Measurements from ENCODE around the gene RIOK3.
"Not testable (repeated sequence)": the region's sequence is repeated elsewhere in the genome, so short reads cannot be mapped to it uniquely, and the experiment has no call there.

The RIOK3 gene

DNA sequence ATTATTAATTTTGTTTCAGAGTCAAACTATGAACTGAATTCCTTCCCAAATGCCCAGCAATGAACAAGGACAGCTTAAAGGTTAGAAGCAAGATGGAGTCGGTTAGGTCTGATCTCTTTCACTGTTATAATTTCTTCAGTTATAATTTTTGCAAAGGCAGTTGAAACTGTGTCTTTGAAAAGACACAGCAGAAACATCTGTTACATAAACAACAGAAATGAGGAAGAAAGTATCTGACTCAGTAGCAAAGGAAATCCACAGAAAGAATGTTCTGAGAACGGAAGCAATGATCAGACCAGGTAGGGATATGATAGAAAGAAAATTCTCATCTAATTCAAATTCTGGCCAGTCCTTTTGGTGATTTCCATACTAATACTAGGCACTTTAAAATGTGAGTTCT, 45.0 kb downstream of the RIOK3 start:
- DNase-seq (ENCODE audit: low spot score), result no peak

DNA sequence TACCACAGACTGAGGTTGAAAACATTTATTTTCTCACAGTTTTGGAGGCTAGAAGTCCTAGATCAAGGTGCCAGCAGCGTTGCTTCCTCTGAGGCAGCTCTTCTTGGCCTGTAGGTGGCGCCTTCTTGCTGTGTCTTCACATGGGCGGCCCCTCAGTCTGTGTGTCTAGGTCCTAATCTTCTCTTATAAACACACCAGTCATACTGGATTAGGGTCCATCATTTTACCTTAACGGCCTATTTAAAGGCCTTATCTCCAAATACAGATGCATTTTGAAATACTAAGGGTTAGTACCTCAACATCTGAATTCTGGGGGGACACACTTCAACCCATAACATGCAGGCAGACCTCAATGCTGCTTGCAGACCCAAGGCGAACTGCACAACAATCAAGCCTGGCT, 45.8 kb downstream of the RIOK3 start:
- peak; percentile 66 for DNase-seq (ENCODE audit: low spot score)

DNA sequence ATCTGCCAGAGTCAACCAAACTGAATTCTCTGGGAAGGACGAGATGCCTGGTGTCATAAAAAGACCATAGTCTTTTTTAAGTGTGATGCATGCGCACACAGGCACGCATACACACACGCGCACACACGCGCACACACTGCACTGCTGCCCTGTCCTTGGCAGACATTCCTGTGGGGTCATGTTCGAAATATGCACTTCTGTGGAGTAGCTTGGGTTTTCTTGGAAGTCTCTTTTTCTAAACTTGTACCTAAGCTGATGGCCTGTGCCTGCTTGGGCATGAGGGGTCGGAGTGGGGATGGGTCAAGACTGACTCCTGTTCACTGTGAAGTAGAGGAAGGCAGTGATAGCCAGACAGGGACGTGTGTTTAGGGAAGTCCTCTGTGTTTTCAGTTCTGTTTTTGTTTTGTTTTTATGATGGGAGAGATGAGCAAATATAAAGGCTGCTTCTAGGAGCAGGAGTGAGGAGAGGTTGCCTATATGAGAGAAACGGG, 46.2 kb downstream of the RIOK3 start:
- DNase-seq (ENCODE audit: low spot score), result no peak

DNA sequence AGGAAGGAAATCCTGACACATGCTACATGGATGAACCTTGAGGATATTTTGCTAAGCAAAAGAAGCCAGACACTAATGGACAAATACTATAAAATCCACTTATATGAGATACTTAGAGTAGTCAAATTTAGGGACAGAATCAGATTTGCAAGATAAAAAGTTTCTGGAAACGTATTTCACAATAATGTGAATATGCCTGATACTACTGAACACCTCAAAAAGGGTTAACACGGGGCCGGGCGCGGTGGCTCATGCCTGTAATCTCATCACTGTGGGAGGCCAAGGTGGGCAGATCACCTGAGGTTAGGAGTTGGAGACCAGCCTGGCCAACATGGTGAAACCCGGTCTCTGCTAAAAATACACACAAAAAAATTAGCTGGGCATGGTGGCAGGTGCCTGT, 48.5 kb downstream of the RIOK3 start:
- no peak for DNase-seq (ENCODE audit: low spot score)

DNA sequence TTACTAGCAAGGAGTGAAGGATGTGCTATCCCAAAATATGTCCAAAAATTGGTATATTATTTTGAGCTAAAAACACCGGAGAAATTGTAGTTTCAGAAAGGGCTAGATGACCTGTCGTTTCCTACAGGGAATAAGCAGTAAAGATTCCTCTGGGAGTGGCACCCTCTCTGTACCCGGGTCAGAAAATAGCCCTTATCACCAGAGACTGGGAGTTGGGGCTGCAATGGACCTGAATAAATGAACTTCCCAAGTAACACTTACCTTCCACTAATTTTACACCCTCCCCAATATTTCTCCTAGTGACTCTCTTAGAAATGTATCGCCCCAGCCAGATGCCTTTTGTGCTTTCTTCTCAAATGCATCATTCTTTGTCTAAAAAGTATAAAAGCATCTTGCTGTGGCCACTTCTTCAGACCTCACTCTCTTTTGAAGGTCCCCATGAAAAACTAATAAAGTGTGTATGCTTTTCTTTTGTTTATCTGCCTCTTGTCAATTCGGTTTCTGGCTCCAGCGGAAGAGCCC, 49.5 kb downstream of the RIOK3 start:
- DNase-seq (ENCODE audit: low spot score), result no peak

DNA sequence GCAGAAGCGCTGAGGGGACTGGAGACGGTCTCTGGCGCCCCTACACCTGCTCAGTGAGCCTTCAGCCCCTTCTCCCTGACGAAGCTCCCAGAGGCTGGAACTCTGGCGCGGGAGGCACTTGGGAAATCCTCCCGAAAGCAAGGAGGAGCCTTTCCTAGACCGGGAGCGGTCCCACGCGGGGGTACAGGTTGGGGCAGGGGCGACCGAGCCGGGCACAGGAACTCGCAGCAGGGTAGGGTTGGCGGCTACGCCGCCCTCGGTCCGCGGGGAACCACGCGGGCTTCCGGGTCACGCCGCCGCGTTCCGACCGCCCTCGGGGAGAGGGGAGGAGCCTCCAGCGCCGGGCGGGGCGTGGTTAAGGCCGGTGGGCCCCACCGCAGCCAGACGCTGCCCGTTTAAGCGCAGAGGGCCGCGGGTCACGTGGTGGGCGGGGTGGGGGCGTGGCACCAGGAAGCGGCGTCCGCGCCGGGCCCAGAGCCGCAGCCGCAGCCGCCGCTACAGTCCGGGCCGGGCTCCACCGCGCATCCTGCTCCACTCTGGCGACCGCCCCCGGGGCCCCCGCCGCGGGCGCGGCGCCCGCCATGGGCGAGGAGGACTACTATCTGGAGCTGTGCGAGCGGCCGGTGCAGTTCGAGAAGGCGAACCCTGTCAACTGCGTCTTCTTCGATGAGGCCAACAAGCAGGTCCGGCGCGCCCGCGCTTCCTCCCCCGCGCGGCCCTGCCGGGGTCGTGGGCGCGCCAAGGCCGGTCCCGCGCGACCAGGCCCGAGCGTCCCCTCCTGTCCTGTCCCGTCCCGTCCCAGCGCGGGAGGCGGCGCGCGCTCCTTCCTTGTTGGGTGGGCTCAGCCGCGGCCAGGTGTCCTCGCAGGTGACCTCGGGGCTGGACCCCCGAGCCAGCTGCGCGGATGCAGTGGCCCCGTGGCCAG, 50.2 kb downstream of the RIOK3 start, which contains the start of gene RMC1:
Gene RMC1, plus strand, starts transcription at position 474 of the 925 bp plus-strand sequence. Its CDS starts 108 bp downstream, at position 582.
- DNase-seq (ENCODE audit: low spot score), result peak; percentile 93

DNA sequence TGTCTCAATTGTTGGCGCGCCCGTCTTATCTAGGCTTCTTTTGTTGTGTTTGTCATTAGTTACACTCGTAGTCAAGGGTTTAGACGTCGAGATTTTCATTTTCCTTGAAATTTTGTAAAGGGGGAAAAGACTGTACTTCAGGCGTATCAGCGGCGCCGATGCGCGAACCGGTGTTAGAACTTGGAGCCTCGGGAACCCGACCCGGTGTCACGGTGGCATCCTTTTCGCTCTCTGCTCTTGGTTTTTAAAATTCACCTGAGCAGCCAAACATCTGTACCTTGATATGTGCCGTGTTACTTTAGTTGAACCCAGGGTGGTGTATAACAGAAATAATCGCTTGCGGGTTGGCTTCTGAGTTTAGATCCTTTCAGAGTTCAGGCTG, 50.9 kb downstream of the RIOK3 start:
- no peak for DNase-seq (ENCODE audit: low spot score)

DNA sequence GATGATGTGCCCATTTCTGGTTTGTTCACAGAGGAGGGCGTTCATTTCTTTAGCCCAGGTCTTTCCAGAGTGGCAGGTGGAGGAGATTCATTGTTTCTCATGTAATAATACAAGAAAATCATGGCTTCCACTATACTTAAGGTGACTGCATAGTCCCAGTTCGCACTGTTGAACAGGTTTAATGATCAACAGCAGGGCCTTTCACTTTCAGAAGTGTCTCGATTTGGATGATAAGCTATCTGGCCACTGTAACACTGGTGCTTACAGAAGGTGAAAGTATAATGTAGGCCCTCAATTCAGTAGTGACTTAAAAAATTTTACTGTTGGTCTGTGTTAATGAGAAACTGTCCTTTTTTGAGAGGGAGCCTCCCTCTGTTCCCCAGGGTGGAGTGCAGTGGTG, 51.6 kb downstream of the RIOK3 start:
- no peak for DNase-seq (ENCODE audit: low spot score)

DNA sequence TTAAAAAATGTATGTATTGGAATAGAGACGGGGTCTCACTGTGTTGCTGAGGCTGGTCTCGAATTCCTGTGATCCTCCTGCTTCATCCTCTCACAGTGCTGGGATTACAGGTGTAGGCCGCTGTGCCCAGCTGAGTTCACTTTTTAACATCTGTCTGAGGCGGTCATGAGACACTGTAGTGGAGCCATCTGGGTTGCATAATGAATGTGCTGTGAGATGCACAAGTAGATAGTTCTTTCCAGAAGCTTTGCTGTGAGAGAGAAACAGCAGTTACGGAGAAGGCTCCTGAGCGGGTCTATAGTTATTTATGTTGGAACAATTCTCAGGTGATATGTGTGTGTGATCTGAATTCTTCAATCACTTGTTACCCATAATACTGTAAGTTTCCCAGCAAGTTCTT, 53.3 kb downstream of the RIOK3 start:
- DNase-seq (ENCODE audit: low spot score), result no peak

DNA sequence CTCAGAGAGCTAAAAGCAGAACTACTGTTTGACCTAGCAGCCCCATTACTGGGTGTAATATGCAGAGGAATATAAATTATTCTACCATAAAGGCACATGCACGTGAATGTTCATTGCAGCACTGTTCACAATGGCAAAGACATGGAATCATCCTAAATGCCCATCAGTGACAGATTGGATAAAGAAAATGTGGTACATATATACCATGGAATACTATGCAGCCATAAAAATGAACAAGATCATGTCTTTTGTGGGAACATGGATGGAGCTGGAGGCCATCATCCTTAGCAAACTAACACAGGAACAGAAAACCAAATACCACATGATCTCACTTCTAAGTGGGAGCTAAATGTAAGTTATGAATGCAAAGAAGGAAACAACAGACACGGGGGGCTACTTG, 57.8 kb downstream of the RIOK3 start:
- DNase-seq (ENCODE audit: low spot score), result not testable (repeated sequence)

DNA sequence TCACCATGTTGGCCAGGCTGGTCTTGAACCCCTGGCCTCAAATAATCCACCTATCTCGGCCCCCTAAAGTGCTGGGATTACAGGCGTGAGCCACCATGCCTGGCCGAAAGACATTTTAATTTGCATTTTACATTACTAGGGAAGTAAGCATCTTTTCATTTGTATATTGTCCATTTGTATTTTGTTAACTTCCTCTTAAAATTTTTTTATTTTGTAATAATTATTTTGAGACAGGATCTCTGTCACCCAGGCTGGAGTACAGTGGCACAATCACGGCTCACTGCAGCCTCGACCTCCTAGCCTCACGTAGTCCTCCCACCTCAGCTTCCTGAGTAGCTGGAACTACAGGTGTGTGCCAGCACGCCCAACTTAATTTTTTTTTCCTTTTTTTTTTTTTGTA, 59.1 kb downstream of the RIOK3 start:
- not testable (repeated sequence) for DNase-seq (ENCODE audit: low spot score)

DNA sequence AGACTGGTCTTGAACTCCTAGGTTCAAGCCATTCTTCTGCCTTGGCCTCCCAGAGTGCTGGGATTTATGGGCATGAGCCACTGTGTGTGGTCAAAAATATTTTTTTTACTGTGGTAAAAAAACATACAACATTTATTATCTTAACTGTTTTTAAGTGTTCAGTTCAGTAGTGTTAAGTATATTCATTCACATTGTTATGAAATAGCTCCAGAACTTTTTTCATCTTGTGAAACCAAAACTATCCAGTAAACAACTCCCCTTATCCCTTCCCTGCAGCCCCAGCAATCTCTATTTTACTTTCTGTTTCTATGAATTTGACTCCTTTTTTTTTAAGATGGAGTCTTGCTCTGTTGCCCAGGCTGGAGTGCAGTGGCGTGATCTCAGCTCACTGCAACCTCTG, 59.6 kb downstream of the RIOK3 start:
- DNase-seq (ENCODE audit: low spot score), result no peak

DNA sequence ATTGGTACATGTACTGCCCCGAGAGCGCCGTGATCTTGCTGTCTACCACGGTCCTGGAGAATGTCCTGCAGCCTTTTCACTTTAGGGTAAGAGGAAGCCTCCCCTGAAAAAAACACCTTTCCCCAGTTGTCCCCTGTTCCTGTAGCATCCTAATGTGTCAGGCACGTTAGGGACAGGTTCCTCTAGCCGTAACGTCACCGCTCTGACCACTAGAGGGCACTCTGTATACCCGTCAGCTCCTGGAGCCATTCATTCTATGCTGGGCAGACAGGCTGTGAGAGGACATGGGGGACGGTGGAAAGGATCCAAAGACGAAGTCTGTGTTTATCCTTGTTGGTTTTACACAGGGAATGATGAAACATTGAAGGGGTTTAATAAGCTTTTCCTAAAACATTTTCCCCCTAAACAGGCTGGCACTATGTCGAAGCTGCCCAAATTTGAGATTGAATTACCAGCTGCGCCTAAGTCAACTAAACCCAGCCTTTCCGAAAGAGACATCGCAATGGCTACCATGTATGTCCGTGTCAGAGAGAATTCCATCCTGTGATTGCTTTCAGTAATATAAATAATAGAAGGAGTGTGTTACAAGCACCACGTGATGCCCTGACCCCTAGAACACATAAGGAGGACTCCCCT, 62.9 kb downstream of the RIOK3 start:
- peak; percentile 83 for DNase-seq (ENCODE audit: low spot score)

DNA sequence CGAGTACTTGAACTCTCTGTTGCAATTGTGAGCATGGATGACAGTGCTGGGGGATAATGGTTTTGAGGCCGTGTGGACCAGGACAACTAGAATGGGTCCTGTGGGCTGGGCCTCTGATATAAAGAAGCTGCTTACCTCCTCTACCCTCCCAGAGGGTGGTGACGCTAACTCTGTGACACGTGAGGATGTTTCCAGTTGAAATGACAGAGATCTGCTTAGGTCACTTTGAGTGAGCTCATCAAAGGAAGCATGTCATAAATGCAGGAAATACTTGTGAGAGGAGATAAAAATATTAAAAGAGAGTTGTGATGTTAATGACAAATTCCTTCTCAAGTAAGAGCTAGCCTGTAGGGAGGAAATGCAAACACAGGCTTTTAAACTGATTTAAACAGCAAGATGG, 66.6 kb downstream of the RIOK3 start:
- DNase-seq (ENCODE audit: low spot score), result no peak

DNA sequence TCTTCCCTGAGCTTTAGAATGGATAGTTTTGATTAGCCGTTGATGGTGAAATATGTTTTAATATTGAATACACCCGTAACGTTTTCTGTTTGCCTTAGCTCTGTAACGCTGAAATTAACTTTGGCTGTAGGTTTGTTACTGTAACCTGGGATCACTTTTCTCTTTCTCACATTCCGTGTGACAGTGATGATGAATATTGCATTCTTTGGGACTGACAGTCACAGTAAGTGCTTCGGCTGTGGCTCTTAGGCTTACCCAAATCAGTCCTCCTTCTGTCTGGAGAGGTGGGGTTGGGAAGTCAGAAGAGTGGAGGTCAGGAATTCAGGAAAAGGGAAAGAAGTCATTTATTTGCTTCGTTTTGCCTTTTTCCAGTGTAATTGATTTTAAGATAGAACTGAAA, 68.2 kb downstream of the RIOK3 start:
- no peak for DNase-seq (ENCODE audit: low spot score)

DNA sequence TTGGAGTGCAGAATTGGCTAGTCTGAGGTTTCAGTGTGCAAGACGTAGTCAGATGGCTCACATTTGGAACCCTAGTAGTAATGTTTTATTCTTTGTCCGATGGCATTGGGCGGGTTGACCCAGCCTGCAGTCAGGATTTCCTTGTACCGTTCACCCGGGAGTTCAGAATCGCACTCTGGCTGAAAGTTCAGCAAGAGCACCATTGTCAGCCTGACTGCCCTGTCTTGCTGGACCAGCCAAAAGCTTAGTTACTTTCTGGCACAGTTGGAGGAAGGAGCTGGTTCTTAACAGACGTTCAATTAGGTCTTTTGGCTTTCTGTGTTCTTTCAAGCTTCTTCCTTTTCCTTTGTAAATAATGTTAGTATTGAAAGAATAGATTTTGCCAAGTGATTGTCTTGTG, 68.8 kb downstream of the RIOK3 start:
- DNase-seq (ENCODE audit: low spot score), result no peak

DNA sequence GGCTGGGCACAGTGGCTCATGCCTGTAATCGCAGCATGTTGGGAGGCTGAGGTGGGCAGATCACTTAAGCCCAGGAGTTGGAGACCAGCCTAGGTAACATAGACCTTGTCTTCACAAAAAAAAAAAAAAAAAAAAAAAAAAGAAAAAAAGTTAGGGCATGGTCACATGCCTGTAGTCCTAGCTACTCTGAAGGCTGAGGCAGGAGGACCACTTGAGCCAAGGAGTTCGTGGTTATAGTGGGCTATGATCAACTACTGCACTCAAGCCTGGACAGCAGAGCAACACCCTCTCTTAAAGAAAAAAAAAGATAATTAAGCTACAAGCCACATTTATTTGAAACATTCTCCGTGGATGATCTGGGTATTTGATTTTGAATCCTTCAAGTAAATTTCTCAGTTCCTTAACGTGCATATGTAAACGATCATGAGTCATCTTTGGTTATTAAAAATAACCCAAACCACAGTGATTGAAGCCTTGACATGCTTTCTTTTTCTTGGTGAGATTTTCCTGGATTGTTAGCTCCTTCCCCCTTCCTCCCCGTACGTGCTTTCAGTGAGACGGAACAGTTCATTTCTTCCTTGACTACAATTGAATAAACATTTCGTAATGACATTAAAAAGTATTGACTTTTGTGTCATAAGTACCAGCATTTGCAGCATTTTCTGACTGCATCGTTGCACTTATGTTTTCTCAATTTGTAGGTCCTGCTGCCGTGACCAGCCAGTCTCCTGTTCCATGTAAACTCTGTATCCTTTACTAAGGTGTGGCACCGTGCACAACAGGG, 70.5 kb downstream of the RIOK3 start:
- DNase-seq (ENCODE audit: low spot score), result no peak

DNA sequence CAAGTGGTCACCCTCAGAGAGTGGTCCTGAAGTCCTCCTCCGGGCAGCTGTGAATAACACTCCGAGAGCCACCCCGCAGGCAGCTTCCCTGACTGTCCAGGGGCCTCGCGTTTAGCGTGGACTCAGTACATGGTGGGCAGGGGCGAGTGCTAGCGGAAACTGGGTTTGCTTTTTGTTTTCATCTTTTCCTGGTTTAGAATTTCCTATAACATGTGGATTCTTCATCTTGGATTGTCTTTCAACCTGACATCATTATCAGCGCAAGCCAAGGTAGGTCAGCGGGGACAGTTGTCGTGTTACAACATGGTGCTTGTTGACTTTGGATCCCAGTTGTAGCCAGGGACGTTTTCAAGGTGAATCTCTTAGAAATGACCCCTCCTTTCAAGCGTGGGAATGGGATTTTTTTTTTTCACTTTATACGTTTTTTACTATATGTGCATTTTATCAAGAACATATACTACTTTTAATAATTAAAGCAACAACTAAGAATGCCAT, 71.2 kb downstream of the RIOK3 start:
- DNase-seq (ENCODE audit: low spot score), result no peak

DNA sequence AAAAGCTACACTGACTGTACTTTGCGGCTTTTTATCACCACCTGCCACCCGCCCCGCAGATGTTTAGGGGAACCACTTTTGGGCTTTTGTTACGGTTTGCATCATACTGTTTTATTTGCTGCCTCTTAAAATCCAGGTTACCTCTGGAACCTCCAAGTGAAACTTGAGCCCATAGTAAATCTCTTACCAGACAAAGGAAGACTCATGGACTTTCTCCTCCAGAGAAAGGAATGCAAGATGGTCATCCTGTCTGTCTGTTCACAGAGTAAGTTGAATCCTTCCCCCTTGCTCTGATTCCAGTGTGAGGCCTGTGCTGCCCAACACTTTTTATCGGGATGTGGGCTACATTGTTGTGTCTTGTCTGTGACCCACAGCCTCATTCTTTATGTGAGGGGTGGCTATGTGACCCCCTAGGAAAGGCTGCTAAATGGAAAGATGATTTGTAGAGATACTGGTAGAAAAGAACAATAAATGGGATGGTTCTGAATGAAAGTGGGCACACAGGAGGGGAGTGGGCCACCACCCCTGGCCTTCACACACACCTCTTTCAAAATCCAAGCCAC, 73.5 kb downstream of the RIOK3 start:
- DNase-seq (ENCODE audit: low spot score), result no peak

DNA sequence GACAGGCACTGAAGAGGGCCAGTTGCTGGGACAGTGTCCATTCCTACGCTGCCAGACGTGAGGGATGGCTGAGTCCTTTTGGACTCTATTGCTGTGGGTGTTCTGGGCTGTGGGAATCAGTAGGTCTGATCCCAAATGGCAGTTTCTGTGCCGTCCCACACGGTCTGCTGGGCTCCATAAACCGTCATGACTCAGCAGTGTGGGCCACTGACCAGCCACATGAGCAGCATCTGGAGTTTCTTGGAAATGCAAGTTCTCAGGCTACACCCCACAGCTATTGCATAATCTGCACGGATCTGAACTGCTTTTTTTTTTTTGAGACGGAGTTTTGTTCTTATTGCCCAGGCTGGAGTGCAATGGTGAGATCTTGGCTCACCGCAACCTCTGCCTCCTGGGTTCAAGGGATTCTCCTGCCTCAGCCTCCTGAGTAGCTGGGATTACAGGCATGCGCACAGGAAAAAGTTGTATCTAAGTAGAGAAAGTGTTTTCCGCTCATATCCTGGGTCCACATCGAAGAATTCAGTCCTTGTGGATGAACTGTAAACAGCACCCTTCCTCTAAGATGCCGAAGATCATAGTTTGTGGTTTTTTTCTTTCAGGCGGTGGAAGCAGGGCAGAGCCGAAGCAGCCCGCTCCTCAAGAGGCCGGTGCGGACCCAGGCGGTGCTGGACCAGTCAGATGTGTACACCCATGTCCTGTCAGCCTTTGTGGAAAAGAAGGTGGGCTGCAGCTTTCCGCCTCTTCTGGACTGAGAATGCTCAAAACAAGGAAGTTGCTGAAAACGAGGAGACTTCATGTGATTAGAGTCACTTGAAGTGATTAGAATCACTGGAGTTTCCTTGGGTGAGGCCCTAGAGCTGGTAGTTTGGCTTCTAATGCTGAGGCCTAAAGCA, 75.7 kb downstream of the RIOK3 start:
- DNase-seq (ENCODE audit: low spot score), result no peak

DNA sequence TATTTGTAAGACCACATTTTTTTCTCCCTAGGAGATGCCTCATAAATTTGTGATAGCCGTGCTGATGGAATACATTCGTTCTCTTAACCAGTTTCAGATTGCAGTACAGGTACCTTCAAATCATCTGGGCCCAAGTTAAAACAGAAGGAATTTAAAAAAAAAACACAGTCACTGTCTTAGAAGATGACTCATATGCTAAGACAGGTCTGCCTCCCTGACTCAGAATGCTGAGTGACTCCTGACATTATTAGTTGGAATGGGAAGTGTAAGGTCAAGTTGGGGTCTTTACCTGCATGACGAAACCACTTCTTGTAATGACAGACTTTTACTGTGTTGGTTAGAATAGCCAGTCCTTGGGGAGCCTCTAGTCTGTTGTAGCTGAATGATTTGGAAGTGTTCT, 76.5 kb downstream of the RIOK3 start:
- DNase-seq (ENCODE audit: low spot score), result no peak

All from putamen (tissue), 1 donor.